Mesenchymal stem cell (in vitro differentiated cells and primary cell): ENCODE results near the gene TBC1D8.

ENCODE experiments used
- DNase-seq: peaks from one replicate; pipeline ENCODE4 v3.0.0-alpha.2; 2013
- H2AFZ ChIP-seq: one replicate; pipeline ENCODE4 v1.6.1; 2013; ENCODE audit warnings: low read depth, mild to moderate bottlenecking, control low read depth, inconsistent platforms, low read length, moderate library complexity
- H2AK5ac ChIP-seq: 2 replicates; pipeline ENCODE4 v1.6.1; 2013; ENCODE audit warnings: low read length, moderate library complexity, mild to moderate bottlenecking, inconsistent platforms; ENCODE audit not compliant: severe bottlenecking
- H2BK120ac ChIP-seq: one replicate; pipeline ENCODE4 v1.6.1; 2013; ENCODE audit warnings: low read depth, mild to moderate bottlenecking, inconsistent platforms, low read length, moderate library complexity
- H2BK12ac ChIP-seq, 2 experiments: one replicate each; pipeline ENCODE4 v1.6.1; 2013; ENCODE audit warnings: inconsistent platforms in 2 of 2, low read length in 2 of 2, mild to moderate bottlenecking in 2 of 2, moderate library complexity in 2 of 2, control low read depth in 1 of 2
- H2BK15ac ChIP-seq: one replicate; pipeline ENCODE4 v1.6.1; 2013; ENCODE audit warnings: mild to moderate bottlenecking, low read depth, inconsistent platforms; ENCODE audit not compliant: poor library complexity, severe bottlenecking
- H2BK5ac ChIP-seq: 2 replicates; pipeline ENCODE4 v1.6.1; 2013; ENCODE audit warnings: low read depth, mild to moderate bottlenecking, low read length, control low read depth, inconsistent platforms; ENCODE audit not compliant: poor library complexity, severe bottlenecking
- H3K14ac ChIP-seq, 2 experiments: one replicate each; pipeline ENCODE4 v1.6.1; 2013; ENCODE audit warnings: inconsistent platforms in 2 of 2, low read length in 2 of 2, control low read depth in 1 of 2, mild to moderate bottlenecking in 1 of 2, moderate library complexity in 1 of 2
- H3K18ac ChIP-seq, 2 experiments: one replicate each; pipeline ENCODE4 v1.6.1; 2013; ENCODE audit warnings: inconsistent platforms in 2 of 2, low read length in 2 of 2, control low read depth in 1 of 2, low read depth in 1 of 2, mild to moderate bottlenecking in 1 of 2
- H3K23ac ChIP-seq, 2 experiments: one replicate each; pipeline ENCODE4 v1.6.1; 2013; ENCODE audit warnings: inconsistent platforms in 2 of 2, low read length in 2 of 2, mild to moderate bottlenecking in 2 of 2, moderate library complexity in 2 of 2, control low read depth in 1 of 2
- H3K27ac ChIP-seq: 2 replicates; pipeline ENCODE4 v1.5.1; 2013; ENCODE audit warnings: mild to moderate bottlenecking, moderate library complexity, low read length, control low read depth, inconsistent platforms; ENCODE audit not compliant: poor library complexity, severe bottlenecking
- H3K27me3 ChIP-seq, 2 experiments: 2 replicates each; pipeline versions ENCODE4 v1.6.1 to v1.7.0; 2013; ENCODE audit warnings: low read length in 2 of 2, mild to moderate bottlenecking in 2 of 2, moderate library complexity in 2 of 2, control low read depth in 1 of 2, inconsistent platforms in 1 of 2; ENCODE audit not compliant: control insufficient read depth in 1 of 2, insufficient read depth in 1 of 2
- H3K36me3 ChIP-seq, 2 experiments: 2 replicates each; pipeline versions ENCODE4 v1.6.1 to v1.7.0; 2013; ENCODE audit warnings: low read length in 2 of 2, control low read depth in 1 of 2, inconsistent platforms in 1 of 2, low read depth in 1 of 2, mild to moderate bottlenecking in 1 of 2; ENCODE audit not compliant: insufficient read depth in 2 of 2, control insufficient read depth in 1 of 2
- H3K4ac ChIP-seq, 2 experiments: one replicate each; pipeline ENCODE4 v1.6.1; 2013; ENCODE audit warnings: inconsistent platforms in 2 of 2, low read length in 2 of 2, mild to moderate bottlenecking in 2 of 2, moderate library complexity in 2 of 2, control low read depth in 1 of 2, low read depth in 1 of 2
- H3K4me1 ChIP-seq: 2 replicates; pipeline ENCODE4 v1.6.1; 2013; ENCODE audit warnings: low read depth, low read length, control low read depth; ENCODE audit not compliant: control insufficient read depth, insufficient read depth
- H3K4me2 ChIP-seq: 2 replicates; pipeline ENCODE4 v1.6.1; 2013; ENCODE audit warnings: low read length, mild to moderate bottlenecking, inconsistent platforms; ENCODE audit not compliant: poor library complexity, severe bottlenecking
- H3K4me3 ChIP-seq, 2 experiments: 2 replicates each; pipeline versions ENCODE4 v1.5.1 to v1.7.0; 2013; ENCODE audit warnings: low read length in 2 of 2, mild to moderate bottlenecking in 2 of 2, control low read depth in 1 of 2, low read depth in 1 of 2; ENCODE audit not compliant: insufficient read depth in 1 of 2
- H3K79me1 ChIP-seq: replicated peaks from 2 replicates; pipeline ENCODE4 v1.6.1; 2013; ENCODE audit warnings: mild to moderate bottlenecking, control low read depth, low read length, inconsistent platforms; ENCODE audit not compliant: poor library complexity, severe bottlenecking
- H3K9ac ChIP-seq: 2 replicates; pipeline ENCODE4 v1.7.0; 2013; ENCODE audit warnings: mild to moderate bottlenecking, low read length, moderate library complexity
- H3K9me3 ChIP-seq: 2 replicates; pipeline ENCODE4 v1.7.0; 2013; ENCODE audit warnings: mild to moderate bottlenecking, low read length; ENCODE audit not compliant: control insufficient read depth
- H4K8ac ChIP-seq: one replicate; pipeline ENCODE4 v1.6.1; 2013; ENCODE audit warnings: inconsistent platforms, mild to moderate bottlenecking, low read length, moderate library complexity
- H4K91ac ChIP-seq: one replicate; pipeline ENCODE4 v1.6.1; 2013; ENCODE audit warnings: mild to moderate bottlenecking, low read length, inconsistent platforms
- WGBS: methylation state at CpG from one replicate; pipeline ENCODE4 v1.1.7; 2013; ENCODE audit warnings: mixed read lengths; 5-methylcytosine and 5-hydroxymethylcytosine counted together

TBC1D8 gene

GRCh38 chr2:100964681-100965169 lies 186.5 kb downstream of the TBC1D8 start:
- Histone ChIP-seq H3K79me1 (no peaks in the 10 kb centered on the region), H3K36me3 (peaks cover 0 to 18% of the 10 kb centered on the region in 2 experiments), H2BK15ac (no peak overlapping the region), H3K4ac (no peak overlapping the region), H3K4me2 (no peak overlapping the region), H4K8ac (no peak overlapping the region), H3K4me3 (no peak overlapping the region), H2BK120ac (no peak overlapping the region), H3K14ac (no peak overlapping the region), H2AFZ (no peak overlapping the region), H3K4me1 (peaks cover 2% of the 10 kb centered on the region), H2BK12ac (no peak overlapping the region), H3K27me3 (no peaks in the 10 kb centered on the region), H4K91ac (no peak overlapping the region), H3K9ac (peak overlapping the region; percentile 13), H3K9me3 (no peaks in the 10 kb centered on the region), H2BK5ac (no peak overlapping the region), H3K18ac (no peak overlapping the region), H3K23ac (no peak overlapping the region), H3K27ac (no peak overlapping the region), H2AK5ac (no peak overlapping the region)
- no peak for DNase-seq
- WGBS, result 86% methylated on average over 11 of the region's 11 CpGs

- Histone ChIP-seq H3K79me1 (no peaks in the 10 kb centered on the region), H3K4me3 (no peak overlapping the region), H3K4me1 (peaks cover 2% of the 10 kb centered on the region), H2BK15ac (no peak overlapping the region), H2AFZ (no peak overlapping the region), H3K36me3 (peaks cover 0 to 13% of the 10 kb centered on the region in 2 experiments), H4K8ac (no peak overlapping the region), H3K9ac (no peak overlapping the region), H3K23ac (no peak overlapping the region), H3K14ac (no peak overlapping the region), H2BK5ac (no peak overlapping the region), H2BK120ac (no peak overlapping the region), H4K91ac (no peak overlapping the region), H2BK12ac (no peak overlapping the region), H2AK5ac (no peak overlapping the region), H3K27me3 (no peaks in the 10 kb centered on the region), H3K9me3 (no peaks in the 10 kb centered on the region), H3K27ac (no peak overlapping the region), H3K4me2 (no peak overlapping the region), H3K4ac (no peak overlapping the region), H3K18ac (no peak overlapping the region)
- DNase-seq, result no peak
- 59% methylated on average over 12 of the region's 12 CpGs for WGBS
Measured at GRCh38 chr2:100964222-100964621, 187.0 kb downstream of the TBC1D8 start.

GRCh38 chr2:100963026-100963375 lies 188.2 kb downstream of the TBC1D8 start:
- H3K14ac ChIP-seq, result no peak overlapping the region
- no peaks in the 10 kb centered on the region for H3K79me1 ChIP-seq
- WGBS, result 93% methylated on average over 3 of the region's 4 CpGs
- H2BK15ac ChIP-seq, result no peak overlapping the region
- no peak overlapping the region for H2AFZ ChIP-seq
- no peak overlapping the region for H3K9ac ChIP-seq
- H3K4me2 ChIP-seq, result no peak overlapping the region
- H3K4ac ChIP-seq, result no peak overlapping the region
- no peak overlapping the region for H2AK5ac ChIP-seq
- no peak overlapping the region for H3K27ac ChIP-seq
- peaks cover 0 to 4% of the 10 kb centered on the region in 2 experiments for H3K36me3 ChIP-seq
- no peak overlapping the region for H2BK120ac ChIP-seq
- H4K8ac ChIP-seq, result no peak overlapping the region
- no peak overlapping the region for H3K4me3 ChIP-seq
- DNase-seq, result no peak
- H2BK12ac ChIP-seq, result no peak overlapping the region
- H3K27me3 ChIP-seq, result peaks cover 0 to 3% of the 10 kb centered on the region in 2 experiments
- H4K91ac ChIP-seq, result no peak overlapping the region
- no peak overlapping the region for H2BK5ac ChIP-seq
- H3K4me1 ChIP-seq, result peaks cover 2% of the 10 kb centered on the region
- H3K23ac ChIP-seq, result no peak overlapping the region
- no peaks in the 10 kb centered on the region for H3K9me3 ChIP-seq
- H3K18ac ChIP-seq, result no peak overlapping the region

- H2BK5ac ChIP-seq, result no peak overlapping the region
- H3K4ac ChIP-seq, result no peak overlapping the region
- H3K79me1 ChIP-seq, result no peaks in the 10 kb centered on the region
- no peak overlapping the region for H4K8ac ChIP-seq
- H3K4me1 ChIP-seq, result peaks cover 2% of the 10 kb centered on the region
- H2BK15ac ChIP-seq, result no peak overlapping the region
- no peak overlapping the region for H2BK12ac ChIP-seq
- H3K9me3 ChIP-seq, result no peaks in the 10 kb centered on the region
- H3K4me2 ChIP-seq, result no peak overlapping the region
- H3K27me3 ChIP-seq, result peaks cover 0 to 3% of the 10 kb centered on the region in 2 experiments
- no peak for DNase-seq
- H3K14ac ChIP-seq, result peak overlapping the region in 1 of 2 experiments; percentile 36
- no peak overlapping the region for H4K91ac ChIP-seq
- no peak overlapping the region for H3K23ac ChIP-seq
- H3K9ac ChIP-seq, result no peak overlapping the region
- no peak overlapping the region for H2AFZ ChIP-seq
- no peak overlapping the region for H3K4me3 ChIP-seq
- H3K27ac ChIP-seq, result no peak overlapping the region
- no peaks in the 10 kb centered on the region for H3K36me3 ChIP-seq
- no peak overlapping the region for H2AK5ac ChIP-seq
- H2BK120ac ChIP-seq, result no peak overlapping the region
- H3K18ac ChIP-seq, result no peak overlapping the region
- 97% methylated on average over 12 of the region's 12 CpGs for WGBS
Measured at GRCh38 chr2:100962366-100963025, 188.7 kb downstream of the TBC1D8 start.
